GM10266 (cell line): ENCODE data around the gene HEG1.

ENCODE experiments used
- DNase-seq: peaks from one replicate; pipeline ENCODE4 v3.0.0; 2012; ENCODE audit errors: extremely low spot score
- TF ChIP-seq, protein P1 (sequence below): IDR thresholded peaks from 2 replicates; pipeline ENCODE4 v1.5.1; 2012; ENCODE audit warnings: mild to moderate bottlenecking, low read depth; ENCODE audit not compliant: control insufficient read depth, insufficient read depth; ENCODE audit errors: missing control alignments

HEG1 gene

DNA sequence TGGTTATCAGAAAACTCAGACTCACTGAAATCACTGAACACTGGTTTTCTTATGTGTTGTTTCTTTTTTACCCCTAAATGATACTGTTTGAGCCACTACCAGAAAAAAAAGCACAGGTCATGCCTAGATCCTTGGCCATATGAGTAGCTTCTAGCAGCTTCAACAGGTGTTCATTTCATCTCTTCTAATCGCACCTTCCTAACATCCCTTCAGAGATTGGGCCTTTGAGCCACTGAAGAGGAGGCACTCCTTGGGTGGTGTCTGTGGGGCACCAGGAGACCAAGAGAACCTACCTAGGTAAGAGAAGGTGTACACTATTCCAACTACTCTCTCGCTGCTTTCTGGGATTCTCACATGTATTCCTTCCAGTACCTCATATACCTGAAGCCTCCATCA, 2.5 kb downstream of the HEG1 start:
- TF ChIP-seq, protein P1, sequence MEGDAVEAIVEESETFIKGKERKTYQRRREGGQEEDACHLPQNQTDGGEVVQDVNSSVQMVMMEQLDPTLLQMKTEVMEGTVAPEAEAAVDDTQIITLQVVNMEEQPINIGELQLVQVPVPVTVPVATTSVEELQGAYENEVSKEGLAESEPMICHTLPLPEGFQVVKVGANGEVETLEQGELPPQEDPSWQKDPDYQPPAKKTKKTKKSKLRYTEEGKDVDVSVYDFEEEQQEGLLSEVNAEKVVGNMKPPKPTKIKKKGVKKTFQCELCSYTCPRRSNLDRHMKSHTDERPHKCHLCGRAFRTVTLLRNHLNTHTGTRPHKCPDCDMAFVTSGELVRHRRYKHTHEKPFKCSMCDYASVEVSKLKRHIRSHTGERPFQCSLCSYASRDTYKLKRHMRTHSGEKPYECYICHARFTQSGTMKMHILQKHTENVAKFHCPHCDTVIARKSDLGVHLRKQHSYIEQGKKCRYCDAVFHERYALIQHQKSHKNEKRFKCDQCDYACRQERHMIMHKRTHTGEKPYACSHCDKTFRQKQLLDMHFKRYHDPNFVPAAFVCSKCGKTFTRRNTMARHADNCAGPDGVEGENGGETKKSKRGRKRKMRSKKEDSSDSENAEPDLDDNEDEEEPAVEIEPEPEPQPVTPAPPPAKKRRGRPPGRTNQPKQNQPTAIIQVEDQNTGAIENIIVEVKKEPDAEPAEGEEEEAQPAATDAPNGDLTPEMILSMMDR = no peak

DNA sequence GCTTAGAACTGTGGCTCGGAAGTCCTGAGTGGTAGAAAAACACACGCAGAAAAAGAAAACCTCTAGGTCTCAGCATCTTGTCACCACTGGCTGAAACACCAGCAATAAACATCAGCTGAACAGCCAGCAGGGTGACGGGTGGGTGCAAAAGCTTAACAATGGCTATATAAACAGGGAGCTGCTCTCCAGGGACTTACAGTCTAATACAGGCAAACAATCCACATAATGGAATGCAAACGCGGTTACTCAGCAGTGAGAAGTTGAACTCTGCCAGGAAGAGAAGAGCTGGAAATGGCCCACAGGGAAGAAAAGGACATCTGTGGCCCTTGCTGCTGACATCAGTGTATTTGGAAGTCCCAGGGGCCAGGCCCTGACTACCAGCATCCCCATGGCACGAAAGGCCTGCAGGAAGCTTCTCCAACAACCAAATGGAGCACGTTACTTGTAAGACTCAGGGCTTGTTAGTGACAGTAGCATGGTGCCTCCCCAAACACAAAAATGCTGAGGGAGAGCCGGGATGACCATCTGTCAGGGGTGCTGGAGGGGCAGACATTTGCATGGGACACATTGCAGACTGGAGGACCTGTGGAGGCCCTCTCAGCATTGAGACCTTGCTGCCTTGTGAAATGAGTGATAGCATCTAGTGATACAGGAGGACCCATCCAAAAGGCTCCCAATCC, 3.0 kb downstream of the HEG1 start:
- TF ChIP-seq, protein P1 = no peak
- no peak for DNase-seq

More for the DNA sequence above, 2.5 kb downstream of the HEG1 start:
- no peak for DNase-seq

DNA sequence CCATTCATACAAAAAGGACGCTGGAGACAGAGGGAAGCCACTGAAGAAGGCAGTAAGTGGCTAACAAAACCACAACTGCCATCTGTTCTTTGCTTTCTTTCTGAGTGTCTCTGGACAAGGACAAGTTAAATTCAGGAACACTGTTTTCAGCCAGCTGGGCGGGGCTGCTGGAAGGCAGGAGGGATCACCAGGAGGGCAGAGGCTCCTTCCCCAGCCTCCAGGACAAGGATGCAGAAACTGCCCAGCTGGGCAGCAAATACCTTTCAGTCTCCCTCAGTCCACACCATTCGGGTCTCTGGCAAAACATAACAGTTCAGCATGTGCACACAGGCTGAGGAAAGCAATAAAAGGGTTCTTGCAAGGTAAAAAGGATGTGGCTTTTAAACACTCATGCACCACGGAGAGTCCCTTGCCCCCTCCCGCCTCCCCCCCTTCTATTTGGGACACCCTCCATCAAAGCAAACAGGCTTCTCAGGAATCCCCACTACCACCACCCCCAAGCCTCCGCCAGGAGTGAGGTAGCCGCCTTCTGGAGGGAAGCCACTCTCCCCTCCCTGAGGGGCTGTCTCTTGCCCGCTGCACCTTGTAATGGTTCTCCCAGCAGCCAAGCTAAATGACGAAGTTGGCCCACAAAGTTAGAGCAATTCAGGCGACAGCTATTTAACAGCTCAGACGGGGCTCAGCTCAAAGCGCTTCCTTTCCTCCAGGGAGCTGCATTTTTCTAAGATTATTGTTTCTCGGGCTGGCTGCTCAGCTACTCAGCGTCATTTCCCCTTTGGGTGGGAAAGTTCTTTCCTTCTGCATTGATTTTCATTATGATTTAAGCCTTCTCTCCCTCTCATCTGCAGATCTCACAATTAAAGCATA, 3.8 kb downstream of the HEG1 start:
- DNase-seq = peak; percentile 83
- TF ChIP-seq, protein P1 = no peak

DNA sequence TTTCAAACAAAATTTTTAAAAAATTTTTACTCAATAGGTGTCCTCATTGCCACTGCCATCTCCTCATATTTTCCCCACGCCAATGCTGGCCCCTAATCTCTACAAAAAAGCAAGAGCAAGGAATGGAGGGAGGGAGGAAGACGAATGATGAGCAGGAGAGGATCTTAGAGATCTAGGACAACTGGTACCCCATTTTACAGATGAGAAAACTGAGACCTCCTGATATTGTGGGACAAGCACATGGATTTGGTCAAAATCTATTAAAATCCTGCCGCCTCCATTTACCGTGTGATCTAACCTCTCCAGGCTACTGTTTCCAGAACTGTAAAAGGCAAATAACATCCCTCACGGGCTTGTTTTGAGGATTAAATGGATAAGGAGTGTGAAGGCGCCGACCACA, 4.6 kb downstream of the HEG1 start:
- TF ChIP-seq, protein P1 = no peak
- DNase-seq = no peak

DNA sequence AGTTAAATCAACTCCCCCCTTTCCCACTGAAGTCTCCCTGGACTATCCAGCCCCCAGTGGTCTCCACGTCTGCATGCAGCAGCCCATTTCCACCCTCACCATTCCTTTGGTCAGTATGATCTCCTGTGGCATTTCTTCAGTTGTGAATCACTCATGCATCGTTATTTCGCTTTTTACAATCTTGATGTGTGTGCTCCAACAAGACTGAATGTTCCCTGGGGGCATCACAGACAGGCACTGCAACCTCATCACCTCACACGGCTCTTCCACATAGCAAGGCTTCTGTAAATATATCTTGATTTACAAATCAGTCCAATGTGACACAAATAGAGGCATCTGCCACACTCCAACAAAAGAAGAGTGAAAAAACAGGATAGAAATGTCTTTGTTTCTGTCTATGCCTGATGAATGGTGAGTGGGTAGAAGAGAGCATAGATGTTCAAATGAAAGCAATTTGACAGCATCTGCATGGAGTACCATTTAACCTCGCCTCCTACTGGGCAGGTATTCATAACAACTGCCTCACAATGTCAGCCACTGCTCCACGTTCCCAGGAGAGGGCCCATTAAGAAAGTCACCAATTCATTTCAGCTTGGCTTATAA, 5.2 kb downstream of the HEG1 start:
- no peak for DNase-seq
- TF ChIP-seq, protein P1 = no peak

DNA sequence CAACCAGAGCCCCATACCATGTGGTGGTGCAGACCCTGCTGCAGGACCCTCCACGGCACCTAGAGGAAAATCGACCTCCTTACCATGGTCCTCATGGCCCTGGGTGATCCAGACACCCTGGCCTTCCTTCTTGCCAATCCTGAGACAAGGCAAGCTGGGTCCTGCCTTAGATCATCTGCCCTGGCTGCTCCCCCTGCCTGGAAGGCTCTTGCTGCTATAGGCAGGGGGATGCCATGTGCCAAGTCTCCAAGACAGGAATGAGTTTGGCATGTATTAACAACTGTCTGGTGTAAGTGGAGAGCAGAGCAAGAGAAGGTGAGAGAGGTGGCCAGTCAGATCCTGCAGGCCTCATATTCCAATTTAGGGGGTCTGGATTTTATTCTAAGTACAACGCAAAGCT, 7.5 kb downstream of the HEG1 start:
- TF ChIP-seq, protein P1 = no peak
- no peak for DNase-seq
